Measurements from ENCODE around the gene DDRGK1.

DDRGK1 gene

DNA sequence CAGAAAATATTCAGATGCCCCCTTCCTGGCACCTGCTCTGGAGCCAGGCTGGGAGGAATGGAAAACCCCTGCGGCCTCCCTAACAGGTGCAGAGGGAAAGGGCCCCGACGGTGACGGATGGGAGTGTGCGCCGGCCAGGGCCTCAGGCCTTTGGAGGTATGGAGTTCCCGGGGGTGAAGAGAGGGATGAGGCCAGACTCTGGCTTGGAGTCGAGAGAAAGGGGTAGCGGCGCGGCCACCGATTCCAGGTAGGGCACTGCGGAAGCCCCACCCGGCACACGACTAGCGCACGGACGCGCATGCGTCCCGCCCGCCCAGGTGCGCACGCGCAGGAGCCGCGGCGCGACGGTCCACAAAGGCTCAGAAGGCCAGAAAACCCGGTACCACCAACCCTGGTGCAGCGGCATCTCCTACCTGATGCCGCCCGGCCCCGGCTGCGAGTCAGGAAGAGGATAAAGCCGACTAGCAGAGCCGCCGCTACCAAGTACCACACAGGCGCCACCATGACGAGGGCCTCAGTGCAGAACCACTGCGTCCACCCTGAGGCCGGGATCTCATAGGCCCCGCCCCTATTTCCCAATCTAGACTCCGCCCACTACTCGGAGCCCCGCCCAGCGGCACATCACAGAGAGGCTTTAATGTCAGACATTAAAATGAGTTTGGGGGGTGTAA lies at the start of gene DDRGK1:
Gene DDRGK1, minus strand, starts transcription at position 559 of the 671 bp plus-strand sequence. Its CDS starts 55 bp downstream, at position 504.
- FAIRE-seq = peak; percentile 86

DNA sequence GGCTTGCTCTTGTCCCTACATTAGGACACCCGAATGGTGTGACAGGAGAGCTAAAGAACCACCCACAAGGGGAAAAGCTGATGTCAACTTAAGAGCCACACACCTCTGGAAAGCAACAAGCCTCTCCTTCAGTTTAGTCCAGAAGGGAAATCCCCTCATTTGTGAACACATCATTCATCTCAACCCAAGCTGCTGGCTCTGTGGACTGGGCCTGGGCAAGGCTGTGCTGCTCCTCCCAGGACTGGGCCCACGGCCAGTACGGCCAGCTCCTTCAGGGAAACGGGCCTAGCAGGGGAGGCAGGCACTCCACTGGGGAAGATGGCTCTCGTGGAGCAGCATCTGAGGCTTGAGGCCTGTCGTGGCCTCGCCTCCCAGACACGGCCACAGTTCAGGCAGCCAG lies 47.3 kb upstream of the DDRGK1 start:
- FAIRE-seq = no peak

DNA sequence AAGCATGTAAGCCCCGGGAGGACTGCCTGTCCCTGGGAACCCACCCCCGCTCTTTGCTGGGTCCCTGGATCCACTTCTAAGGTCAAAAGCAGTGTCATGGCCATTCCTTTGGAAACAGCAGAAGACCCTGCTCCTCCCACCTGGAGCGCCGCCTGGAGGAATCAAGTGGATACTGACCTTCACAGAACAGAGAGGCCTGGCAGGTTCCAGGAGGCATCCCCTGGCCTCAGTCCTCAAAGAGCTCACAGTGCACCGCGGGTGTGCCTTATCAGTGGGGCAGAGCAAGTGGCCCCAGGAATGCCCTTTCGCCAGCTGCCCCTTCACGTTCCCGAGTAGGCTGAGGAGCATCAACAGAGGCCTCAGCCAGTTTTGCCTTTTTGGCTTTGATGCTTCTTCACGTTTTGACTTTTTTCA lies 45.6 kb upstream of the DDRGK1 start:
- FAIRE-seq = no peak

- no peak for FAIRE-seq
Measured at GRCh38 chr20:3248993-3249347, 44.5 kb upstream of the DDRGK1 start.

DNA sequence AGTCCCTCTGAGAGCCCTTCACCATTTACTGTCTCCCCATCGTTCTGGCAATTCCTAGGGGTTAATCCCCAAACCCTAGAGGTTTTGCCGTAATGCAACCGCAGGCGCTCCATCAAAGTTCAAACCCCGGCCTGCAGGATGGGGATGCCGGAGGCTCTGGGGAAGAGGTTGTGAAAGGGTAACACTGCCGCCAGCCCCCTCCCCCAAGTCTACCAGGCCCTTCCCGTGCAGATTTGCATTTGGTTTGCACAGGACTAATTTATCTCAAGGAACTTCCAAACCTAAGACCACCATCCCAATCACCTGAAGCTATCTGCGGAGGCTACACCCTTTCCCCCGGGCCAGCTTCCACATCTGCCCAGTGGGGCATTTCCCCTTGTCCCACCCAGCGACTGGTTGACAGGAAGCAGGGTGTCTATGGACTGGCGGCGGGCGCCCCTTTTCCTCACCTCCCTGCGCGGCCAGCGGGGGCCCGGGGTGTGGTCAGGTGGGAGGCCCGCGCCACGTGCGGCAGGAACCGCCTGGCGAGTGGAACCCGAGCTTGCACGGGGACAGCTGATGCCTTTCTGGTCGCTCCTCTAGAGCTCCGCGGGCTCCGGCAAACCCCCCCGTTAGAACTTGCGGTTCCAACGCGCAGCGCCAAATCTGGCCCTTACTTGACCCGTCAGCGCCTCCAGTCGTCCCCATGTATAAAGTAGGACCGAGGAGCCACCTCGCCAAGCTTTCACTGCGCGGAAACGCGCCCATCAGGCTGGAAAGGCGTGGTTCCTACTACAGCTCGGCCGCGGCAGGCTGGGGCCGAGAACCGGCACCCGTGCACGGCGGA lies 43.9 kb upstream of the DDRGK1 start:
- FAIRE-seq = no peak

DNA sequence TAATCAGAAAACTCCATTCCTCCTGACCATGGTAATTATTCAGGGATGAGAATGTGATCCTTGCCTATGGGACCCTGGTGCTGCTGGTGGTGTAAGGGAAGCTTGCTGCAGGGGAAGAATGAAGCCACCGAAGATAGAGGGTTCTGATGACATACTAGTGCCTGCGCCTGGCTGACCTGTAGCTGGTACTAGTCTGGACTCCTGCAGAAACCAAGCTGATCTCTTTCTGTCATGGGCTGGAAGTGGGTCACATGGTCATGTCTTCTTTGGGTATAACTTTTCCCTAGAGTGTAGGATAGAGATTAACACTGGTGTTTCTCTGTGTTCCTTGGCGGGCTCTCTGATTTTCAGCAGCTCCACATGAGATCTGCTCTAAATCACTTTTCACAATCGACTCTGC lies 43.2 kb upstream of the DDRGK1 start:
- no peak for FAIRE-seq

- no peak for FAIRE-seq
Measured at GRCh38 chr20:3246682-3247081, 42.2 kb upstream of the DDRGK1 start.

- no peak for FAIRE-seq
Measured at GRCh38 chr20:3245711-3246110, 41.2 kb upstream of the DDRGK1 start.

GRCh38 chr20:3245156-3245555 lies 40.7 kb upstream of the DDRGK1 start:
- peak; percentile 78 for FAIRE-seq

- no peak for FAIRE-seq
Measured at GRCh38 chr20:3244613-3245012, 40.1 kb upstream of the DDRGK1 start.

GRCh38 chr20:3243718-3244358 lies 39.4 kb upstream of the DDRGK1 start:
- FAIRE-seq = no peak

GRCh38 chr20:3242172-3242692 lies 37.8 kb upstream of the DDRGK1 start:
- no peak for FAIRE-seq

GRCh38 chr20:3240776-3241363 lies 36.4 kb upstream of the DDRGK1 start:
- no peak for FAIRE-seq

- no peak for FAIRE-seq
Measured at GRCh38 chr20:3239867-3240775, 35.6 kb upstream of the DDRGK1 start.

- no peak for FAIRE-seq
Measured at GRCh38 chr20:3239026-3239866, 34.8 kb upstream of the DDRGK1 start, which contains the start of gene SLC4A11. Gene SLC4A11, minus strand, starts transcription at chr20:3239190. Its CDS starts 53 bp downstream, at chr20:3239137.

DNA sequence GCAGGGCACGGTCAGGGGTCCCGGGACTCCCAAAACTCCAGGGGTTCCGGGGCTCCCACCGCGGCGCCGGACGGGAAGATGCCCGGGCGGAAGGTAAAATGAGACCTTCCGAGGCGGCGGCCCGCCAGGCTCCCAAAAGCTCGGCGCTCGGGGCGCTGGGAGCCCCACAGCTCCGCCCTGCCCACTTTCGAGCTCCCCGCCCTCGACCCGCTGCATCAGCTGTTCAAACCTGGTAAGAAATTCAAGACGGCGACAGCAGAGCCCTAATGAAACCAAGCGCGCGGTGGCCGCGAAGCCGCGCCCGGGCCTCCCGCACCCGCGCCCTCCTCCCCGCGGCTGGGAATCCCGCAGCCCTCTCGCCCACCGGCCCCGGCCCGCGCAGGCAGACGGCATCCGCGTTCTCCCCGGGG lies 34.1 kb upstream of the DDRGK1 start:
- no peak for FAIRE-seq

DNA sequence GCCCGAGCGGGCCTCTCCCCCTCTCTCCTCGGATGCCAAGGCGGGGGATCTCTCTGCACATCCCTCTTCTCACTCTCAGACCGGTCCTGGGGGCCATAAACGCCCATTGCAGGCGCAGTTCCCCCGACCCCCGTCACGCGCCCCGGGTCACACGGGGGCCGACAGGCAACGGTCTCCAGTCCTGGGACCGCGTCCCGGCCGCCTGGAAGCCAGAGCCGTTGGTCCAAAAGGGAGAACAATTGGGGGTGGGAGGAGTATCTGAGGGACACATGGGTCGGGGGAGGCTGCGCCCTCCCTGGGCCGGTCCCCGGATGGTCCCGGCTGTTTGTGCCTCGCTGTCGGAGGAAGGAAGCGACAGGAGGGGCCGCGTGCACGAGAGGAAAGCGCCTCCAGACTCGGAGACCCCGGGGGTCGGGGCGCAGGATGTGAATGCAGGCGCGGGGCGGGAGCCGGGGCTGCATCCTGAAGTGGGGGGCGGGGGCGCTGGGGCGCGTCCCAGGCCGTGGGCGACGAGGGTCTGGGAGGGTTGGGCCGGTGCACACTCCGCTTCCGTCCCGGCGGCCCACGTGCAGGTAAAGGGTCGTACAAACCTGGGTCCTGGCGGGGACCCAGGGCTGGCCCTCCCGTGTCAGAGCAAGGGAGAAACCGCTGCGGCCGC lies 33.6 kb upstream of the DDRGK1 start:
- no peak for FAIRE-seq

- FAIRE-seq = no peak
Measured at GRCh38 chr20:3237011-3237957, 32.8 kb upstream of the DDRGK1 start.

- FAIRE-seq = no peak
Measured at GRCh38 chr20:3235666-3236324, 31.3 kb upstream of the DDRGK1 start.
